PC-3 (cell line): ENCODE measurements around the gene ETFDH. TPM values are rescaled to one million over a fixed set of nuclear protein-coding genes. Genes with fewer than 3 reads are reported as not detected.

Experiments used
- ATAC-seq: fragments of 200-7000 bp; cut with Tn5 transposase; 2 replicates; pipeline ENCODE4 v1.9.1; 2020; ENCODE audit warnings: mild to moderate bottlenecking, moderate library complexity
- BruUV-seq: library from RNA; stranded (reverse); fragments of 400-500 nt; replicated peaks from 2 replicates; lab custom pipeline; 2021; lab: Mats Ljungman, UMichigan
- CTCF ChIA-PET: fragments of 300-600 bp; sonication (Branson Sonifier 250); formaldehyde crosslinking; loops from one replicate; lab custom pipeline; 2022; ENCODE audit warnings: antibody characterized with exemption; lab: Charles Lee
- POLR2A ChIA-PET: fragments of 300-600 bp; sonication (Branson Sonifier 250); formaldehyde crosslinking; loops from one replicate; lab custom pipeline; 2022; ENCODE audit warnings: antibody characterized with exemption; ENCODE audit not compliant: unreplicated experiment; lab: Charles Lee
- DNase-seq: peaks from one replicate; pipeline ENCODE4 v3.0.0-alpha.2; 2015
- H2AFZ ChIP-seq: fragments of 300-600 bp; sonication (generic); 2 replicates; pipeline ENCODE4 v1.6.0; 2016; ENCODE audit warnings: antibody characterized with exemption, low read length
- H3F3A ChIP-seq: fragments of 300-600 bp; sonication (generic); one replicate; pipeline ENCODE4 v1.6.0; 2017; ENCODE audit warnings: antibody characterized with exemption, low read length, control low read depth, mild to moderate bottlenecking; ENCODE audit not compliant: unreplicated experiment
- H3K27ac ChIP-seq: fragments of 300-600 bp; sonication (generic); 2 replicates; pipeline ENCODE4 v1.5.1; 2016; ENCODE audit warnings: mild to moderate bottlenecking, low read length
- H3K27me3 ChIP-seq: fragments of 300-600 bp; sonication (generic); 2 replicates; pipeline ENCODE4 v1.6.1; 2016; ENCODE audit warnings: low read length, mixed read lengths
- H3K36me3 ChIP-seq: fragments of 300-600 bp; sonication (generic); 2 replicates; pipeline ENCODE4 v1.6.1; 2016; ENCODE audit warnings: low read depth, mixed run types, low read length, mixed read lengths
- H3K4me1 ChIP-seq: fragments of 300-600 bp; sonication (generic); 2 replicates; pipeline ENCODE4 v1.5.1; 2016; ENCODE audit warnings: low read length; ENCODE audit not compliant: insufficient read depth
- H3K4me2 ChIP-seq: fragments of 300-600 bp; sonication (generic); 2 replicates; pipeline ENCODE4 v1.6.0; 2016; ENCODE audit warnings: low read length
- H3K4me3 ChIP-seq: fragments of 300-600 bp; sonication (generic); 2 replicates; pipeline ENCODE4 v1.5.1; 2016; ENCODE audit warnings: mild to moderate bottlenecking, low read length, mixed read lengths
- H3K79me2 ChIP-seq: fragments of 300-600 bp; sonication (generic); 2 replicates; pipeline ENCODE4 v1.6.1; 2017; ENCODE audit warnings: low read length, mixed read lengths
- H3K9ac ChIP-seq: fragments of 300-600 bp; sonication (generic); 2 replicates; pipeline ENCODE4 v1.6.0; 2016; ENCODE audit warnings: mild to moderate bottlenecking, low read length
- H3K9me2 ChIP-seq: fragments of 300-600 bp; sonication (generic); replicated peaks from 2 replicates; pipeline ENCODE4 v1.6.1; 2016; ENCODE audit warnings: mixed run types, low read length, mixed read lengths
- H3K9me3 ChIP-seq: fragments of 300-600 bp; sonication (generic); 2 replicates; pipeline ENCODE4 v1.6.1; 2016; ENCODE audit warnings: low read length, mixed read lengths
- H4K20me1 ChIP-seq: fragments of 300-600 bp; sonication (generic); 2 replicates; pipeline ENCODE4 v1.6.1; 2016; ENCODE audit warnings: low read length, mixed read lengths
- CTCF ChIP-seq: fragments of 300-600 bp; sonication (generic); conservative IDR thresholded peaks from 2 replicates; pipeline ENCODE4 v1.5.1; 2017; ENCODE audit warnings: antibody characterized with exemption, low read depth, mild to moderate bottlenecking, low read length
- EZH2 ChIP-seq: fragments of 300-600 bp; sonication (generic); IDR thresholded peaks from one replicate; pipeline ENCODE4 v1.6.1; 2017; ENCODE audit warnings: antibody characterized with exemption, mild to moderate bottlenecking, low read length; ENCODE audit not compliant: unreplicated experiment
- EZH2phosphoT487 ChIP-seq: fragments of 300-600 bp; sonication (generic); IDR thresholded peaks from 2 replicates; pipeline ENCODE4 v1.6.1; 2018; ENCODE audit warnings: mild to moderate bottlenecking, antibody characterized with exemption, low read length, borderline replicate concordance
- intact Hi-C: fragments of 100-400 bp; cut with micrococcal nuclease; formaldehyde crosslinking; loops from 2 replicates; pipeline ENCODE4 v1.9.0; 2023
- total RNA-seq: library from RNA; depleted of rRNA; stranded (reverse); fragments of >200 nt; gene quantifications from 2 replicates; pipeline ENCODE4 v1.2.3, GENCODE V29; 2014

The ETFDH gene
- total RNA-seq, 1 experiment from 2014 or later: 22.4 TPM

- H3F3A ChIP-seq: no peaks in the 10 kb centered on the region
- no peak overlapping the region for H2AFZ ChIP-seq
- H3K9me2 ChIP-seq: no peaks in the 10 kb centered on the region
- no peak overlapping the region for H3K4me3 ChIP-seq
- no peaks in the 10 kb centered on the region for H4K20me1 ChIP-seq
- no TSS peak for BruUV-seq
- POLR2A ChIA-PET: no interaction called here
- no peaks in the 10 kb centered on the region for H3K27me3 ChIP-seq
- no peak overlapping the region for H3K27ac ChIP-seq
- no peak overlapping the region for H3K9ac ChIP-seq
- H3K4me1 ChIP-seq: no peaks in the 10 kb centered on the region
- no peak for TF ChIP-seq EZH2
- no peak for TF ChIP-seq EZH2phosphoT487
- TF ChIP-seq CTCF: no peak
- CTCF ChIA-PET: no interaction called here
- peaks cover 58% of the 10 kb centered on the region for H3K36me3 ChIP-seq
- ATAC-seq: no peak
- H3K9me3 ChIP-seq: no peaks in the 10 kb centered on the region
- no peak overlapping the region for H3K4me2 ChIP-seq
- peaks cover 5% of the 10 kb centered on the region; the same call in 1 of the 2 replicates for H3K79me2 ChIP-seq
- intact Hi-C loops: no loop called here
- DNase-seq: no peak
These were observed 42.8 kb downstream of the ETFDH start for GRCh38 chr4:158714937-158715336.

GRCh38 chr4:158715802-158716201, 43.7 kb downstream of the ETFDH start:
- no peaks in the 10 kb centered on the region for H3K9me2 ChIP-seq
- no peak for DNase-seq
- CTCF ChIA-PET: no interaction called here

More at GRCh38 chr4:158715802-158716201, 43.7 kb downstream of the ETFDH start:
- intact Hi-C loops: no loop called here
- Histone ChIP-seq H4K20me1 (no peaks in the 10 kb centered on the region), H2AFZ (no peak overlapping the region), H3K27me3 (no peaks in the 10 kb centered on the region), H3K27ac (no peak overlapping the region), H3K4me3 (no peak overlapping the region), H3F3A (no peaks in the 10 kb centered on the region), H3K4me2 (no peak overlapping the region), H3K79me2 (peaks cover 6% of the 10 kb centered on the region), H3K36me3 (peaks cover 49% of the 10 kb centered on the region), H3K4me1 (no peaks in the 10 kb centered on the region), H3K9me3 (no peaks in the 10 kb centered on the region), H3K9ac (no peak overlapping the region)
- TF ChIP-seq EZH2phosphoT487: no peak
- no peak for TF ChIP-seq EZH2
- TF ChIP-seq CTCF: no peak
- peak; percentile 82 for ATAC-seq
- no TSS peak for BruUV-seq
- POLR2A ChIA-PET: no interaction called here
